Stromal cell of bone marrow (primary cell): ENCODE measurements around the gene HOATZ.

Source experiments
- DNase-seq: peaks from one replicate; pipeline ENCODE4 v3.0.0-alpha.2; 2012; ENCODE audit warnings: low read depth

Gene HOATZ

GRCh38 chr11:111514216-111515031, at the start of gene HOATZ:
Gene HOATZ (plus strand): TSS chr11:111514778. CDS start chr11:111514785, 7 bp downstream.
- DNase-seq = no peak

DNA sequence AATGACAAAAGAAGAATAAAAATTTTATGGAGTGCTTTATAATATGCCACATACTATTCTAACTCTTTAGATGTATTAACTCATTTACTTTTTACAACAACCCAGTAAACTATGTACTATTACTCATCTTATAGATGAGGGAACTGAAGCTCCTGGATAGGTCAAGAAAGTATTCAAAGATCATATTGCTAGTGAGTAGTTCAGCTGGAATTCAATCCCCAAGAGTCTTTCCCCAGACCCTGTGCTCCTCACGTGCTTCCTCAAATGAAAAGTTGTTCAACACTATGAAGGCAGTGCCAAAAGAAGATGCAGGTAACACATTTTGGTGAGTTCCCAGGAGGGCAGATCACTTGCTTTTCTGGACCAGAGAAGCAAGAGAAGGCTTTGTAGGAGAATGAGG, 49.2 kb upstream of the HOATZ start:
- DNase-seq = no peak

- DNase-seq = no peak
Observed at GRCh38 chr11:111466615-111467014, 48.0 kb upstream of the HOATZ start.

- peak; percentile 52 for DNase-seq
Observed at GRCh38 chr11:111469200-111469599, 45.4 kb upstream of the HOATZ start.

DNA sequence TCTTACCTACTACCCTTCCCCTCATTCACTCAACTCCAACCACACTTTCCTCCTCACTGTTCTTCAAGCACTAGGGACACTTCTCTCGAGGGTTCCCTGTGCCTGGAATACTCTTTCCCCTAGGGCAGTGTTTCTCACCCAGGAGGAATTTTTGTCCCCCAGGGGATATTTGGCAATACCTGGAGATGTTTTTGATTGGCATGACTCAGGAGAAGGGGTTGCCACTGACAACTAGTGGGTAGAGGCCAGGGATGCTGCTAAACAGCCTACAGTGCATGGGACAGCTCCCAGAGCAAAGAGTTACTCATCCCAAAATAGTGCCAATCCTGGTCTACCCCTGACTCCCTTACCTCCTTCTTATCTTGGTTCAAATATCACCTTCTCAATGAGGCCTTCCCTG, 42.4 kb upstream of the HOATZ start:
- no peak for DNase-seq

DNA sequence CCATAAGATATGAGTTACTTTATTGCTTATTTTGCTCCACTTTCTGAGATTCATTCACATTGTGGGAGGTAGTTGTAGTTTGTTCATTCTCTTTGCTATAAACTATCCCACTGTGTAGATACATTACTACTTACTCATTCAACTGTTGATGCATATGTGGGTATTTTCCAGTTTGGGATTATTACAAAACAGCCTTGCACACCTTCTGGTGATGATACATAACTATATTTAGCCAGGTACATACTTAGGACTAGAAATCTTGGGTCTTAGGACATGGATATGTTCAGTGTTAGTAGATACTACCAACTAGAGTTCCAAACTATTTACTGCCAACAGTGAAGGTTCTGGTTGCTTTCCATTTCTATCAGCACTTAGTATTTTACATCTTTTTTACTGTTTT, 40.1 kb upstream of the HOATZ start:
- DNase-seq = no peak

GRCh38 chr11:111476366-111476765, 38.2 kb upstream of the HOATZ start:
- no peak for DNase-seq

DNA sequence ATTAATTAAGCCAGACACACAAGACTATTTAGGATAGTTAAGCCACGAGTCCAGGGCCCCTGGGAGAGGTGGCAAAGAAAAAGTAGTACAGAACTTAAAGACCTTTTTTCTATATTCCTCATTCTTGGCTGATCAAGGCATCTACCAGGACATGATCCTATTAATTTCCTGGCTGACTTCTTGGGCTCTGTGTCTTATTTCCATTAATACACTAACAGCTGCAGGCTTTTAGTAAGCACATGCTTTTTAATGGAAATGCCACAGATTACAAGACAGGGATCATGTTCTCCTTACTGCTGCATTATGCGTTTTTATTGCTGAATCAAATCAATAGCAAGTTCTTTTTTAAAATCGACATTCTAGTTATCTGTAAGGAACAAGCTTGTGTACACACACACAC, 37.6 kb upstream of the HOATZ start:
- DNase-seq = no peak

GRCh38 chr11:111477898-111478297, 36.7 kb upstream of the HOATZ start:
- no peak for DNase-seq

DNA sequence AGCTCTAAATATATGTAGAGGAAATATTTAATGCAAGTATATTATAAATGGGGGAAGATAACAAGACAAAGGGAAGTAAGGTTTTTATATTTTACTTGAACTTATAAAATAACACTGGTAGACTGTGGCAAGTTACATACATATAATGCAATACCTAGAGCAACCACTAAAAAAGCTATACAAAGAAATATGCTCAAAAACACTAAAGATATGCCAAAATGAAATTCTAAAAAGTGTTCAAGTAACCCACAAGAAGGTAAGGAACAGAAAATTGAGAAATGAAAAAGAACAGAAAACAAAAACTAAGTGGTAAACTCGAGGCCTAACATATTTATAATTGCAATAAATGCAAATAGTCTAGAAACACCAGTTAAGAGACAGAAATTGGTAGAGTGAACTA, 34.9 kb upstream of the HOATZ start:
- DNase-seq = no peak

DNA sequence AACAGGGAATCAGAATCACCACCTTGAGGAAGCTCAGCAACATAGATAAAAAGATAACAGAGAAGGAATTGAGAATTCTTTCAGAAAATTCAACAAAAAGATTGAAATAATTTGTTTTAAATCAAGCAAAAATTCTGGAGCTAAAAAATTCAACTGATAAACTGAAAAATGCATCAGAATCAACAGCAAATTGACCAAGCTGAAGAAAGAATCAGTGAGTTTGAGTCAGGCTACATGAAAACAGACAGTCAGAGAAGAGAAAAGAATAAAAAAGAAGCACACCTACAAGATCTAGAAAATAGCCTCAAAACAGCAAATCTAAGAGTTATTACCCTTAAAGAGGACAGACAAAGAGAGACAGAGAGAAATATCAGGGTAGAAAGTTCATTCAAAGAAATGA, 31.1 kb upstream of the HOATZ start:
- DNase-seq = no peak

DNA sequence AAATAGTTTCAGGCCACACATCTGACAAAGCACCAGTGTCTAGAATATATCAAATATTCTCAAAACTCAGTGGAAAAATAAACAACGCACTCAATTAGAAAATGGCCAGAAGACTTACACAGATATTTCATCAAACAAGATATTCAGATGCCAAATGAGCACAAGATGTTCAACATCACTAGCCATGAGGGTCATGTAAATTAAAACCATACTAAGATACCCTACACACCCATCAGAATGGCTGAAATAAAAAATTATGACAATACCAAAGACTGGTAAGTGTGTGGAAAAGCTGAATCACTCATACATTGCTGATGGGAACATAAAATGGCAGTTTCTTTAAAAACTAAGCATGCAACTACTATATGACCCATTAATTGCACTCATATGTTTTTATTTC, 24.1 kb upstream of the HOATZ start:
- no peak for DNase-seq

DNA sequence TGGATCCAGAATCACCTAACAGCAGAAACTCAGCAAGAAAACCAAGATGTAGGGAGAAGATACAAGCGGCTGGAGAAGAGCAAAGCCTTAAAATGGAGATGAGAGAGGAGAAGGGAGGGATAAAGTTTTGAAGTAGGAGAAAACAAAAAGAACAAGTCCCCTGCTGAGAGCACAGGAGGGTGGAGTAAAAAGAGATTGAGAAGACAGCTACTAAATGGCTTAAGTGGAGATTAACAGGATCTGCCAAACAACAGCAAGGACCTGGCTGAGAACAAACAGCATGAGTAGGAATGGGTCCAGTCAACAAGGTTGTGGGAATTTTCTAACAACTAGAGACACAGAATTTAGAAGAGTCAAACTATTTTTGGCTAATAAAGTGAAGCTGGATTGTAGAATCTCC, 20.5 kb upstream of the HOATZ start:
- DNase-seq = no peak

GRCh38 chr11:111499483-111499882, 15.1 kb upstream of the HOATZ start:
- DNase-seq = no peak

- DNase-seq = no peak
Observed at GRCh38 chr11:111500481-111500880, 14.1 kb upstream of the HOATZ start.

- no peak for DNase-seq
Observed at GRCh38 chr11:111502611-111503010, 12.0 kb upstream of the HOATZ start.

DNA sequence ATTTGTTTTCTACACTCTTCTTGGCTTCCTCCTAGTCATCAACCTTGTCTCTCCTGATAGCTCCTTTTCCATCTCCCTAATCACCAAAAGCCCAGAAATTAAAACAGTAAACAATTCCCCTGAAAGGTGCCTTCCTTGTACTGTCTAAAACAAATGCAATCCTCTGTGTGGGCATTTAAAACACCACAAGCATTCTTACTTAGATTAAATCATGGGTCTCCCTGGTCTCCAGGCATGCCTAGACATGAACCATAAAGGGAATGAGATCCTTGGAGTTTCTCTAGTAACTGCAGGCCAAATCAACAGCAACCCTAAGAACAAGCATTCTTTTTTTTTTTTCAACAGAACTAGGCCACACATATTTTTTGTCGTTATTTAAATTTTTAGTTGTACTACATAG, 4.3 kb upstream of the HOATZ start:
- DNase-seq = no peak

- no peak for DNase-seq
Observed at GRCh38 chr11:111512296-111513239, 2.0 kb upstream of the HOATZ start, which contains the start of gene BTG4. Gene BTG4 (minus strand): TSS chr11:111512386. CDS start chr11:111498776, 13,610 bp downstream.

GRCh38 chr11:111513240-111513605, 1.4 kb upstream of the HOATZ start:
- DNase-seq = no peak

GRCh38 chr11:111515591-111515990, 1.0 kb downstream of the HOATZ start:
- no peak for DNase-seq

DNA sequence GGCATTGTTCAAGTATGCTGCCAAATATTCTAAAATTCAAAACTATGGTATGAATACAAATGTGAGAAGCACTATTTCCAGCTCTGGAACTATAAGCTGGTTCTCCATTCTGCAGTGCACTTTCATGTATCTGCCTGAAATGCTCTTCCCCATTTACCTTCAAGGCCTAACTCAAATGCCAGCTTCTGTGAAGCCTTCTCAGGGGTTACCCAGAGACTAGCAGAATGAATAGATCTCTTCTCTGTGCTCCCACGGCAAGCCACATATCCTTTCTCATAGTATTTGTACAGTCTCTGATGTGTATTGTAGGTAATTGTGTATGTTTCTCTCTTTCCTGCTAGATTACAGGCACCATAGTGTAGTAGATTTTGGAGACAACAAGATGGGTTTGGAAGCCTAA, 4.1 kb downstream of the HOATZ start:
- DNase-seq = no peak

- DNase-seq = no peak
Observed at GRCh38 chr11:111520560-111520959, 6.0 kb downstream of the HOATZ start.

GRCh38 chr11:111521135-111521534, 6.6 kb downstream of the HOATZ start:
- DNase-seq = no peak
